ENCODE measurements around the gene STEAP3. TPM values are rescaled to one million over a fixed set of nuclear protein-coding genes. Genes with fewer than 3 reads are reported as not detected.

STEAP3 gene
- total RNA-seq, 3 donors from 2014 or later (not counting 1 experiment from before 2014, with no cell fraction given) = 1.7 to 2.5 (median 2.0) TPM

GRCh38 chr2:119229716-119230115, 6.1 kb downstream of the STEAP3 start:
- Mint-ChIP-seq H3K9me3 (no peaks in the 10 kb centered on the region), H3K36me3 (no peaks in the 10 kb centered on the region), H3K4me1 (no peaks in the 10 kb centered on the region), H3K27me3 (ENCODE audit: low read depth in 2 of 2) (no peaks in the 10 kb centered on the region), H3K4me3 (no peak overlapping the region), H3K27ac (no peak overlapping the region)
- no peak for ATAC-seq
- intact Hi-C loops (cut with micrococcal nuclease) = no loop called here
- H3K4me1 ChIP-seq (ENCODE audit: control insufficient read depth, insufficient read depth, low read length) = no peaks in the 10 kb centered on the region
- H3K9me3 ChIP-seq (ENCODE audit: control insufficient read depth, insufficient read depth, low read length) = no peaks in the 10 kb centered on the region
- no peaks in the 10 kb centered on the region for H3K36me3 ChIP-seq (ENCODE audit: control insufficient read depth, insufficient read depth, low read length)
- no peaks in the 10 kb centered on the region for H3K27me3 ChIP-seq (ENCODE audit: control insufficient read depth, insufficient read depth, low read length)
- H3K4me3 ChIP-seq (ENCODE audit: low read length) = no peak overlapping the region
- no peak for TF ChIP-seq CTCF (IDR thresholded peaks at IDR 0.05)
- no peak overlapping the region for H3K27ac ChIP-seq (ENCODE audit: low read length)
- 95% methylated on average over 3 of the region's 3 CpGs for WGBS (ENCODE audit: insufficient coverage)
- DNase-seq = no peak

- Mint-ChIP-seq H3K27me3 (ENCODE audit: low read depth in 2 of 2) (no peaks in the 10 kb centered on the region), H3K27ac (no peak overlapping the region), H3K36me3 (no peaks in the 10 kb centered on the region), H3K9me3 (no peaks in the 10 kb centered on the region), H3K4me1 (no peaks in the 10 kb centered on the region), H3K4me3 (no peak overlapping the region)
- Histone ChIP-seq H3K4me1 (ENCODE audit: control insufficient read depth, insufficient read depth, low read length) (no peaks in the 10 kb centered on the region), H3K9me3 (ENCODE audit: control insufficient read depth, insufficient read depth, low read length) (no peaks in the 10 kb centered on the region), H3K4me3 (ENCODE audit: low read length) (no peak overlapping the region), H3K27me3 (ENCODE audit: control insufficient read depth, insufficient read depth, low read length) (no peaks in the 10 kb centered on the region), H3K27ac (ENCODE audit: low read length) (no peak overlapping the region), H3K36me3 (ENCODE audit: control insufficient read depth, insufficient read depth, low read length) (no peaks in the 10 kb centered on the region)
- no peak for ATAC-seq
- TF ChIP-seq CTCF (IDR thresholded peaks at IDR 0.05) = no peak
- WGBS (ENCODE audit: insufficient coverage) = 90% methylated on average over 28 of the region's 28 CpGs
- DNase-seq = no peak
- intact Hi-C loops (cut with micrococcal nuclease) = no loop called here
Measured at GRCh38 chr2:119230219-119231185, 6.9 kb downstream of the STEAP3 start.

- Histone ChIP-seq H3K36me3 (ENCODE audit: control insufficient read depth, insufficient read depth, low read length) (no peaks in the 10 kb centered on the region), H3K9me3 (ENCODE audit: control insufficient read depth, insufficient read depth, low read length) (no peaks in the 10 kb centered on the region), H3K27ac (ENCODE audit: low read length) (no peak overlapping the region), H3K4me3 (ENCODE audit: low read length) (no peak overlapping the region), H3K4me1 (ENCODE audit: control insufficient read depth, insufficient read depth, low read length) (peaks cover 2% of the 10 kb centered on the region), H3K27me3 (ENCODE audit: control insufficient read depth, insufficient read depth, low read length) (no peaks in the 10 kb centered on the region)
- ATAC-seq (no peak), DNase-seq (no peak)
- Mint-ChIP-seq H3K27ac (no peak overlapping the region), H3K9me3 (no peaks in the 10 kb centered on the region), H3K27me3 (ENCODE audit: low read depth in 2 of 2) (no peaks in the 10 kb centered on the region), H3K4me3 (no peak overlapping the region), H3K4me1 (peaks cover 5% of the 10 kb centered on the region in 2 donors), H3K36me3 (no peaks in the 10 kb centered on the region)
- intact Hi-C loops (cut with micrococcal nuclease) = no loop called here
- TF ChIP-seq CTCF (IDR thresholded peaks at IDR 0.05) = no peak
- WGBS (ENCODE audit: insufficient coverage) = 85% methylated on average over 10 of the region's 10 CpGs
Measured at GRCh38 chr2:119231975-119232665, 8.5 kb downstream of the STEAP3 start.
